Fibroblast of lung (primary cell): ENCODE results near the gene HMX3. TPM values are rescaled to one million over a fixed set of nuclear protein-coding genes. Genes with fewer than 3 reads are reported as not detected.

Source experiments
- DNase-seq, 2 donors: peaks; one replicate each; pipeline versions ENCODE4 v3.0.0 to v3.0.0-alpha.2; 2010; ENCODE audit warnings: low read depth in 2 of 2
- H2AFZ ChIP-seq: 2 replicates; pipeline ENCODE4 v1.5.1; 2012; ENCODE audit warnings: low read length, control low read depth, inconsistent platforms
- H3K27ac ChIP-seq: 2 replicates; pipeline ENCODE4 v1.5.1; 2011; ENCODE audit warnings: low read length, control low read depth; ENCODE audit not compliant: insufficient read depth
- H3K27me3 ChIP-seq: 2 replicates; pipeline ENCODE4 v1.5.1; 2011; ENCODE audit warnings: mild to moderate bottlenecking, low read length; ENCODE audit not compliant: control insufficient read depth, insufficient read depth
- H3K36me3 ChIP-seq: 2 replicates; pipeline ENCODE4 v1.5.1; 2011; ENCODE audit warnings: low read length; ENCODE audit not compliant: control insufficient read depth, insufficient read depth
- H3K4me1 ChIP-seq: 2 replicates; pipeline ENCODE4 v1.5.1; 2011; ENCODE audit warnings: low read length; ENCODE audit not compliant: control insufficient read depth, insufficient read depth; ENCODE audit errors: extremely low read depth
- H3K4me2 ChIP-seq: 2 replicates; pipeline ENCODE4 v1.5.1; 2011; ENCODE audit warnings: low read length, control low read depth; ENCODE audit not compliant: insufficient read depth; ENCODE audit errors: extremely low read depth
- H3K4me3 ChIP-seq, 4 experiments: fragments of 200-600 bp in 1 of 4; sonication (generic) in 1 of 4; replicated peaks in 1 of 4; 2 replicates each; pipeline ENCODE4 v1.5.1; 2011 to 2016; ENCODE audit warnings: low read length in 4 of 4, low read depth in 3 of 4, mild to moderate bottlenecking in 3 of 4, control low read depth in 2 of 4, inconsistent platforms in 1 of 4, mixed read lengths in 1 of 4; ENCODE audit not compliant: insufficient read depth in 1 of 4; ENCODE audit errors: control extremely low read depth in 1 of 4
- H3K79me2 ChIP-seq: 2 replicates; pipeline ENCODE4 v1.5.1; 2012; ENCODE audit warnings: mild to moderate bottlenecking, low read length, inconsistent platforms; ENCODE audit not compliant: control insufficient read depth, insufficient read depth
- H3K9ac ChIP-seq: 2 replicates; pipeline ENCODE4 v1.5.1; 2011; ENCODE audit warnings: mild to moderate bottlenecking, low read length, control low read depth; ENCODE audit not compliant: insufficient read depth
- H3K9me3 ChIP-seq: 2 replicates; pipeline ENCODE4 v1.5.1; 2012; ENCODE audit warnings: low read depth, low read length; ENCODE audit not compliant: control insufficient read depth, insufficient read depth
- H4K20me1 ChIP-seq: 2 replicates; pipeline ENCODE4 v1.5.1; 2011; ENCODE audit warnings: low read length; ENCODE audit not compliant: control insufficient read depth, insufficient read depth; ENCODE audit errors: extremely low read depth
- EZH2 ChIP-seq: IDR thresholded peaks from 2 replicates; pipeline ENCODE4 v1.5.1; 2012; ENCODE audit warnings: low read length, control low read depth, mild to moderate bottlenecking; ENCODE audit errors: missing control alignments
- polyA plus RNA-seq, 2 donors: library from polyadenylated mRNA; depleted of rRNA in 1 of 2; stranded (reverse) in 1 of 2; unstranded in 1 of 2; fragments of >200 nt; gene quantifications; 2 replicates each; pipeline ENCODE4 v1.2.1, GENCODE V29; 2011 to 2012; ENCODE audit warnings: missing spikeins in 1 of 2
- total RNA-seq: library from RNA; depleted of rRNA; stranded (reverse); fragments of >200 nt; gene quantifications from 2 replicates; pipeline ENCODE4 v1.2.1, GENCODE V29; 2014
- TF ChIP-seq, protein P1 (sequence below), 2 donors: IDR thresholded peaks in 1 of 2; conservative IDR thresholded peaks in 1 of 2; 1 replicate in 1 of 2; 2 replicates in 1 of 2; pipeline ENCODE4 v1.5.1; 2011 to 2012; ENCODE audit warnings: low read length in 2 of 2, control low read depth in 1 of 2, inconsistent platforms in 1 of 2, low read depth in 1 of 2, mild to moderate bottlenecking in 1 of 2

Gene HMX3
- total and polyA plus RNA-seq, 2 donors (not counting 1 experiment from before 2014, with no cell fraction given) = not detected

DNA sequence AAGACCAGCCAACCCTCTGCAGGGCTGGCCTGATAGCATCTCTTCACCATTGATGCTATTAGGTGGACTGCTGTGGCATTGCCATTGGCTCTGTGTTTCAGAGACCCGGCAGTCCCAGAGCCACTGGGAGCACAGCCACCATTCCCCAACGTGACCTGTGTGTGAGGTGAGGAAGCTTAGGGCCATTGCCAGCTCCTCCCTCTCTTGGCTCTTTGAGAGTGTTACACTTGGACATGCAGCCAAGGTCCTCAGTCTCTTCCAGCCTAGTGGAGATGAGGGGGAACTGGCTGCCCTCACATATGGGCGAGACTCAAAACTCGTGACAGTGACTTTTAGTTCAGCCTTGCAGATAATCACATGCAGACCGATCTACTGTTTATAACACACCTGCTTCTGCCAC, 39.3 kb upstream of the HMX3 start:
- no peaks in the 10 kb centered on the region for H3K79me2 ChIP-seq
- H3K4me3 ChIP-seq = no peak overlapping the region
- no peaks in the 10 kb centered on the region for H3K9me3 ChIP-seq
- H2AFZ ChIP-seq = no peak overlapping the region
- H3K27ac ChIP-seq = no peak overlapping the region
- no peaks in the 10 kb centered on the region for H3K4me1 ChIP-seq
- H3K36me3 ChIP-seq = no peaks in the 10 kb centered on the region
- no peaks in the 10 kb centered on the region for H3K27me3 ChIP-seq
- no peaks in the 10 kb centered on the region for H4K20me1 ChIP-seq
- no peak overlapping the region for H3K9ac ChIP-seq
- H3K4me2 ChIP-seq = no peak overlapping the region
- TF ChIP-seq, protein P1, sequence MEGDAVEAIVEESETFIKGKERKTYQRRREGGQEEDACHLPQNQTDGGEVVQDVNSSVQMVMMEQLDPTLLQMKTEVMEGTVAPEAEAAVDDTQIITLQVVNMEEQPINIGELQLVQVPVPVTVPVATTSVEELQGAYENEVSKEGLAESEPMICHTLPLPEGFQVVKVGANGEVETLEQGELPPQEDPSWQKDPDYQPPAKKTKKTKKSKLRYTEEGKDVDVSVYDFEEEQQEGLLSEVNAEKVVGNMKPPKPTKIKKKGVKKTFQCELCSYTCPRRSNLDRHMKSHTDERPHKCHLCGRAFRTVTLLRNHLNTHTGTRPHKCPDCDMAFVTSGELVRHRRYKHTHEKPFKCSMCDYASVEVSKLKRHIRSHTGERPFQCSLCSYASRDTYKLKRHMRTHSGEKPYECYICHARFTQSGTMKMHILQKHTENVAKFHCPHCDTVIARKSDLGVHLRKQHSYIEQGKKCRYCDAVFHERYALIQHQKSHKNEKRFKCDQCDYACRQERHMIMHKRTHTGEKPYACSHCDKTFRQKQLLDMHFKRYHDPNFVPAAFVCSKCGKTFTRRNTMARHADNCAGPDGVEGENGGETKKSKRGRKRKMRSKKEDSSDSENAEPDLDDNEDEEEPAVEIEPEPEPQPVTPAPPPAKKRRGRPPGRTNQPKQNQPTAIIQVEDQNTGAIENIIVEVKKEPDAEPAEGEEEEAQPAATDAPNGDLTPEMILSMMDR (conservative IDR thresholded peaks at IDR 0.05 in 1 of 2, IDR thresholded peaks at IDR 0.05 in 1 of 2; ENCODE audit: low read depth in 1 of 2, low read length in 2 of 2) = no peak
- TF ChIP-seq EZH2 = no peak
- DNase-seq = no peak

DNA sequence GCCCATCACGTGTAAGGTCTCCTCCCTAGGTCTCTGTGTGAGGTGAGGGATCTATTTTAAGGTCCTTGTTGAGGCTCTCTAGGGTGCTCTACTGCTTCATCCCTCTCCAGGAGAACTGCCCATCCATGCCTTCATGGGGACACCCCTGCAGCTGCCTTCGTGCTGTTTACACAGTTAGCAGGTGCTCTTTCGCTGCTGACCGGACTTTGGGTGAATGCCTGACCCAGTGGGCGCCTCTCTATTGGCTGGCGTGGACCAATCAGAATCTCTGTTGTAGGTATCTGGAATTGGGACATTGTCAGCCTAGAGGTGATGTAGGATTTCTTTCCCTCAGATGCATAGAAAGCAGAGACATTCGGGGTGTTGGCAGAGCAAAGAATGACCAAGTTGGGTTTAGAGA, 38.7 kb upstream of the HMX3 start:
- no peak overlapping the region for H3K9ac ChIP-seq
- H3K79me2 ChIP-seq = no peaks in the 10 kb centered on the region
- no peak for DNase-seq
- no peak overlapping the region for H2AFZ ChIP-seq
- H3K36me3 ChIP-seq = no peaks in the 10 kb centered on the region
- TF ChIP-seq, protein P1 (conservative IDR thresholded peaks at IDR 0.05 in 1 of 2, IDR thresholded peaks at IDR 0.05 in 1 of 2; ENCODE audit: low read depth in 1 of 2, low read length in 2 of 2) = no peak
- TF ChIP-seq EZH2 = no peak
- H3K27me3 ChIP-seq = no peaks in the 10 kb centered on the region
- H3K4me2 ChIP-seq = no peak overlapping the region
- no peaks in the 10 kb centered on the region for H3K9me3 ChIP-seq
- H4K20me1 ChIP-seq = no peaks in the 10 kb centered on the region
- no peak overlapping the region for H3K27ac ChIP-seq
- no peak overlapping the region for H3K4me3 ChIP-seq
- no peaks in the 10 kb centered on the region for H3K4me1 ChIP-seq

DNA sequence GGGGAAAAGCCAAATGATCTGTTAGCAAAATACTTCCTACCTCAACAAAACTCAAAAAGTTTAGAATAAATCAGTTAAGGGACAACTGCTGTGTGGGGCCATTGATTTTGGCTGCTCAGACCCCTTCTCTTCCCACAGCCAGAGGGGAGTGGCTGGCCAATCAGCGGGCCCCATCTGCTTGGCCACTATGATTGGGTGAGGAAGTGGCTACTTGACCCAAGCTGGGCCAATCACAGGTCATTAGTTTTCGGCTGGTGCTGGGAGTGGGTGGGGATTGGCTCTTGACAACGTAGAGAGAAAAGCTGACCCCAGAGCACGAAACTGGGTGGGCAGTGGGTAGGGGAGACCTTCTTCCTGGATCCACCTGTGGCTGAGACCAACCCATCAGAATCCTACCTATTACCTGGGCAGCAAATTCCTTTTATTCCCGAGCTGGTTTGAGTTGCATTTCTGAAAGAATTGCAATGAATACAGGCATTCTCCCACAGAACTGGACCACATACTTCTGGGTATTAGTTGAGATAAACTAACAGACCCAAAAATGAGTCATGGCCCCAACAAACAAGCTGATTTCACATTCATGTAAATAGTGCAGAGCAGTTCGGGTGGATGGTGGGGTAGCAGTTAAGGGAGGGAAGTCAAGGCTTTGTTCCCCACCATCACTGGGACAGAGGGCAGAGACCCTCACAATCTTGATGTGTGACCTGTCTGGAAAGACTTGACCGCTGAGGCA, 35.6 kb upstream of the HMX3 start:
- H3K27ac ChIP-seq = no peak overlapping the region
- no peak overlapping the region for H2AFZ ChIP-seq
- DNase-seq = no peak

More for the DNA sequence above, 35.6 kb upstream of the HMX3 start:
- Histone ChIP-seq H3K9me3 (no peaks in the 10 kb centered on the region), H3K79me2 (no peaks in the 10 kb centered on the region), H3K36me3 (no peaks in the 10 kb centered on the region), H3K4me2 (no peak overlapping the region), H4K20me1 (no peaks in the 10 kb centered on the region), H3K4me3 (no peak overlapping the region), H3K27me3 (no peaks in the 10 kb centered on the region), H3K4me1 (no peaks in the 10 kb centered on the region), H3K9ac (no peak overlapping the region)
- TF ChIP-seq, protein P1 (conservative IDR thresholded peaks at IDR 0.05 in 1 of 2, IDR thresholded peaks at IDR 0.05 in 1 of 2; ENCODE audit: low read depth in 1 of 2, low read length in 2 of 2) = no peak
- no peak for TF ChIP-seq EZH2
